HG03520 (cell line): Measurements from ENCODE around the gene CASP5.

Experiments
- ATAC-seq: cut with Tn5 transposase; IDR thresholded peaks from one replicate; pipeline ENCODE4 v1.9.1; 2021; ENCODE audit warnings: mild to moderate bottlenecking, moderate library complexity; ENCODE audit not compliant: unreplicated experiment

Gene CASP5

GRCh38 chr11:104968856-104969776 lies 53.9 kb downstream of the CASP5 start:
- no peak for ATAC-seq

GRCh38 chr11:104968355-104968855 lies 54.6 kb downstream of the CASP5 start, which contains the start of gene CASP4:
Gene CASP4, minus strand, starts transcription at chr11:104968574. Its CDS starts 49 bp downstream, at chr11:104968525.
- peak; percentile 88 for ATAC-seq

- ATAC-seq: no peak
These were observed 55.2 kb downstream of the CASP5 start for GRCh38 chr11:104967534-104968354.

GRCh38 chr11:104965735-104966134 lies 57.2 kb downstream of the CASP5 start:
- ATAC-seq: no peak

GRCh38 chr11:104964247-104964646 lies 58.7 kb downstream of the CASP5 start:
- ATAC-seq: no peak

- no peak for ATAC-seq
These were observed 60.1 kb downstream of the CASP5 start for GRCh38 chr11:104962852-104963251.

- no peak for ATAC-seq
These were observed 65.7 kb downstream of the CASP5 start for GRCh38 chr11:104957280-104957679.

GRCh38 chr11:104956528-104956927 lies 66.4 kb downstream of the CASP5 start:
- no peak for ATAC-seq

GRCh38 chr11:104946907-104947306 lies 76.1 kb downstream of the CASP5 start:
- peak; percentile 95 for ATAC-seq
